OCI-LY3 (cell line): ENCODE data around the gene C16orf78.

ENCODE experiments used
- H2AFZ ChIP-seq: fragments of 200-600, 300-600 bp; shearing (Covaris generic); 2 replicates; pipeline ENCODE4 v1.6.0; 2014; ENCODE audit warnings: antibody characterized with exemption, low read depth, low read length
- H3K27ac ChIP-seq: fragments of 200-600, 300-600 bp; sonication (generic); 2 replicates; pipeline ENCODE4 v1.5.1; 2014; ENCODE audit warnings: mild to moderate bottlenecking, low read length, moderate library complexity, mixed read lengths
- H3K27me3 ChIP-seq: fragments of 200-600, 300-600 bp; sonication (generic); 2 replicates; pipeline ENCODE4 v1.6.1; 2014; ENCODE audit warnings: low read depth, low read length, mixed read lengths
- H3K36me3 ChIP-seq: fragments of 200-600, 300-600 bp; sonication (generic); replicated peaks from 2 replicates; pipeline ENCODE3; 2014; ENCODE audit warnings: low read depth, low read length, mixed read lengths
- H3K4me1 ChIP-seq: fragments of 300-600, 200-600 bp; sonication (generic); 2 replicates; pipeline ENCODE4 v1.6.1; 2014; ENCODE audit warnings: low read length, mixed read lengths
- H3K4me2 ChIP-seq: fragments of 200-600, 300-600 bp; sonication (generic); 2 replicates; pipeline ENCODE4 v1.6.1; 2014; ENCODE audit warnings: low read length, mixed read lengths
- H3K4me3 ChIP-seq: fragments of 300-600, 200-600 bp; sonication (generic); 2 replicates; pipeline ENCODE4 v1.5.1; 2014; ENCODE audit warnings: antibody characterized with exemption, mild to moderate bottlenecking, low read length, moderate library complexity
- H3K79me2 ChIP-seq: fragments of 300-600, 200-600 bp; shearing (Covaris generic); 2 replicates; pipeline ENCODE4 v1.6.1; 2014; ENCODE audit warnings: mild to moderate bottlenecking, low read length, mixed read lengths
- H3K9ac ChIP-seq: fragments of 300-600, 200-600 bp; shearing (Covaris generic); 2 replicates; pipeline ENCODE4 v1.6.0; 2014; ENCODE audit warnings: mild to moderate bottlenecking, low read length, moderate library complexity
- H3K9me3 ChIP-seq: fragments of 200-600, 300-600 bp; shearing (Covaris generic); 2 replicates; pipeline ENCODE4 v1.6.1; 2014; ENCODE audit warnings: low read length, mixed read lengths; ENCODE audit not compliant: insufficient read depth
- H4K20me1 ChIP-seq: fragments of 200-600, 300-600 bp; sonication (generic); 2 replicates; pipeline ENCODE4 v1.6.1; 2016; ENCODE audit warnings: low read length, mixed read lengths; ENCODE audit not compliant: insufficient read depth
- EZH2phosphoT487 ChIP-seq: fragments of 200-600 bp; shearing (Covaris generic); IDR thresholded peaks from 2 replicates; pipeline ENCODE4 v1.6.1; 2018; ENCODE audit warnings: antibody characterized with exemption, mixed run types, low read depth
- TF ChIP-seq, protein P1 (sequence below): fragments of 200-600, 300-600 bp; sonication (generic); IDR thresholded peaks from 2 replicates; pipeline ENCODE4 v1.5.1; 2014; ENCODE audit warnings: antibody characterized with exemption, low read length, low read depth

C16orf78 gene

DNA sequence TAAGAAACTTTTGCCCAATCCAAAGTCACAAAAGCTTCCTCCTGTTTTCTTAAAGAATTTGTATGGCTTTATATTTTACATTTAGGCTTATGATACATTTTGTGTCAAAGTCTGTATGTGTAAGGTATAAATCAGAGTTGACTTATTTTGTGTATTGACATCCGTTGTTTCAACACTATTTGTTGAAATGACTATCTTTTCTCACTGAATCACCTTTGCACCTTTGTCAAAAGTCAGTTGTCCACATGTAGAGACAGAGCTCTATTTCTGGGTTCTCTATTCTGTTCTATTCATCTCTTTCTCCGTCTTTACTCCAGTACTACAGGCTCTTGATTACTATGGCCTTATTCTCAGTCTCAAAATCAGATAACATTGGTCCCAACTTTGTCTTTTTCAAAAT is 73.2 kb downstream of the C16orf78 start:
- Histone ChIP-seq H3K4me1 (no peaks in the 10 kb centered on the region), H3K9me3 (no peaks in the 10 kb centered on the region), H2AFZ (no peak overlapping the region), H3K27me3 (peaks cover 16% of the 10 kb centered on the region), H3K27ac (no peak overlapping the region), H3K4me3 (no peak overlapping the region), H3K4me2 (no peak overlapping the region), H4K20me1 (no peaks in the 10 kb centered on the region), H3K36me3 (no peaks in the 10 kb centered on the region), H3K9ac (no peak overlapping the region), H3K79me2 (no peaks in the 10 kb centered on the region)
- no peak for TF ChIP-seq EZH2phosphoT487
- TF ChIP-seq, protein P1, sequence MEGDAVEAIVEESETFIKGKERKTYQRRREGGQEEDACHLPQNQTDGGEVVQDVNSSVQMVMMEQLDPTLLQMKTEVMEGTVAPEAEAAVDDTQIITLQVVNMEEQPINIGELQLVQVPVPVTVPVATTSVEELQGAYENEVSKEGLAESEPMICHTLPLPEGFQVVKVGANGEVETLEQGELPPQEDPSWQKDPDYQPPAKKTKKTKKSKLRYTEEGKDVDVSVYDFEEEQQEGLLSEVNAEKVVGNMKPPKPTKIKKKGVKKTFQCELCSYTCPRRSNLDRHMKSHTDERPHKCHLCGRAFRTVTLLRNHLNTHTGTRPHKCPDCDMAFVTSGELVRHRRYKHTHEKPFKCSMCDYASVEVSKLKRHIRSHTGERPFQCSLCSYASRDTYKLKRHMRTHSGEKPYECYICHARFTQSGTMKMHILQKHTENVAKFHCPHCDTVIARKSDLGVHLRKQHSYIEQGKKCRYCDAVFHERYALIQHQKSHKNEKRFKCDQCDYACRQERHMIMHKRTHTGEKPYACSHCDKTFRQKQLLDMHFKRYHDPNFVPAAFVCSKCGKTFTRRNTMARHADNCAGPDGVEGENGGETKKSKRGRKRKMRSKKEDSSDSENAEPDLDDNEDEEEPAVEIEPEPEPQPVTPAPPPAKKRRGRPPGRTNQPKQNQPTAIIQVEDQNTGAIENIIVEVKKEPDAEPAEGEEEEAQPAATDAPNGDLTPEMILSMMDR = no peak
